ENCODE measurements around the gene PLCH1. TPM values are rescaled to one million over a fixed set of nuclear protein-coding genes. Genes with fewer than 3 reads are reported as not detected.

The PLCH1 gene
- total RNA-seq, 1 donor from 2014 or later: 0.25 TPM

- H3K4me3 ChIP-seq: no peak overlapping the region
- intact Hi-C loops (cut with DNase I): no loop called here
- H3K27me3 ChIP-seq: no peaks in the 10 kb centered on the region
- no peaks in the 10 kb centered on the region for H3K9me3 ChIP-seq
- no peak for TF ChIP-seq POLR2AphosphoS5 (IDR thresholded peaks at IDR 0.05; ENCODE audit: insufficient read depth in 1 of 2, low read depth in 1 of 2)
- no peak for TF ChIP-seq CTCF (IDR thresholded peaks at IDR 0.05)
- TF ChIP-seq POLR2A (IDR thresholded peaks at IDR 0.05): no peak
- no peaks in the 10 kb centered on the region for H3K36me3 ChIP-seq
- no peak for DNase-seq (ENCODE audit: extremely low spot score in 2 of 2)
- no peak overlapping the region for H3K27ac ChIP-seq
- no peaks in the 10 kb centered on the region for H3K4me1 ChIP-seq
These were observed 8.5 kb downstream of the PLCH1 start for GRCh38 chr3:155736381-155736780.

GRCh38 chr3:155730843-155731242 lies 14.0 kb downstream of the PLCH1 start:
- no peaks in the 10 kb centered on the region for H3K4me1 ChIP-seq
- no peaks in the 10 kb centered on the region for H3K27me3 ChIP-seq
- no peaks in the 10 kb centered on the region for H3K9me3 ChIP-seq
- intact Hi-C loops (cut with DNase I): no loop called here
- H3K27ac ChIP-seq: no peak overlapping the region
- no peaks in the 10 kb centered on the region for H3K36me3 ChIP-seq
- no peak for DNase-seq (ENCODE audit: extremely low spot score in 2 of 2)
- H3K4me3 ChIP-seq: no peak overlapping the region
- TF ChIP-seq CTCF (IDR thresholded peaks at IDR 0.05) (no peak), POLR2A (IDR thresholded peaks at IDR 0.05) (no peak), POLR2AphosphoS5 (IDR thresholded peaks at IDR 0.05; ENCODE audit: insufficient read depth in 1 of 2, low read depth in 1 of 2) (no peak)

GRCh38 chr3:155727836-155728235 lies 17.0 kb downstream of the PLCH1 start:
- no peak overlapping the region for H3K27ac ChIP-seq
- intact Hi-C loops (cut with DNase I): no loop called here
- H3K27me3 ChIP-seq: no peaks in the 10 kb centered on the region
- H3K9me3 ChIP-seq: no peaks in the 10 kb centered on the region
- TF ChIP-seq POLR2A (IDR thresholded peaks at IDR 0.05): no peak
- no peak for TF ChIP-seq POLR2AphosphoS5 (IDR thresholded peaks at IDR 0.05; ENCODE audit: insufficient read depth in 1 of 2, low read depth in 1 of 2)
- no peak for DNase-seq (ENCODE audit: extremely low spot score in 2 of 2)
- no peaks in the 10 kb centered on the region for H3K36me3 ChIP-seq
- H3K4me1 ChIP-seq: no peaks in the 10 kb centered on the region
- no peak overlapping the region for H3K4me3 ChIP-seq

GRCh38 chr3:155714295-155714718 lies 30.6 kb downstream of the PLCH1 start:
- Histone ChIP-seq H3K4me1 (no peaks in the 10 kb centered on the region), H3K27me3 (no peaks in the 10 kb centered on the region), H3K27ac (no peak overlapping the region), H3K4me3 (no peak overlapping the region), H3K9me3 (peaks cover 11% of the 10 kb centered on the region), H3K36me3 (no peaks in the 10 kb centered on the region)
- no peak for TF ChIP-seq POLR2A (IDR thresholded peaks at IDR 0.05)
- no peak for TF ChIP-seq POLR2AphosphoS5 (IDR thresholded peaks at IDR 0.05; ENCODE audit: insufficient read depth in 1 of 2, low read depth in 1 of 2)
- TF ChIP-seq CTCF (IDR thresholded peaks at IDR 0.05): no peak
- no peak for DNase-seq (ENCODE audit: extremely low spot score in 2 of 2)
- intact Hi-C loops (cut with DNase I): no loop called here

- no peak for DNase-seq (ENCODE audit: extremely low spot score in 2 of 2)
- no peak for TF ChIP-seq CTCF (IDR thresholded peaks at IDR 0.05)
- TF ChIP-seq POLR2AphosphoS5 (IDR thresholded peaks at IDR 0.05; ENCODE audit: insufficient read depth in 1 of 2, low read depth in 1 of 2): no peak
- TF ChIP-seq POLR2A (IDR thresholded peaks at IDR 0.05): no peak
- H3K9me3 ChIP-seq: no peaks in the 10 kb centered on the region
- no peak overlapping the region for H3K4me3 ChIP-seq
- H3K36me3 ChIP-seq: no peaks in the 10 kb centered on the region
- intact Hi-C loops (cut with DNase I): no loop called here
- no peaks in the 10 kb centered on the region for H3K27me3 ChIP-seq
- no peak overlapping the region for H3K27ac ChIP-seq
- no peaks in the 10 kb centered on the region for H3K4me1 ChIP-seq
These were observed 32.9 kb downstream of the PLCH1 start for GRCh38 chr3:155712008-155712407.
